GM19372 (cell line): ENCODE results near the gene RASL10A.

ENCODE experiments used
- ATAC-seq: cut with Tn5 transposase; IDR thresholded peaks from one replicate; pipeline ENCODE4 v1.9.1; 2021; ENCODE audit warnings: mild to moderate bottlenecking, low read depth, moderate library complexity; ENCODE audit not compliant: unreplicated experiment

RASL10A gene

DNA sequence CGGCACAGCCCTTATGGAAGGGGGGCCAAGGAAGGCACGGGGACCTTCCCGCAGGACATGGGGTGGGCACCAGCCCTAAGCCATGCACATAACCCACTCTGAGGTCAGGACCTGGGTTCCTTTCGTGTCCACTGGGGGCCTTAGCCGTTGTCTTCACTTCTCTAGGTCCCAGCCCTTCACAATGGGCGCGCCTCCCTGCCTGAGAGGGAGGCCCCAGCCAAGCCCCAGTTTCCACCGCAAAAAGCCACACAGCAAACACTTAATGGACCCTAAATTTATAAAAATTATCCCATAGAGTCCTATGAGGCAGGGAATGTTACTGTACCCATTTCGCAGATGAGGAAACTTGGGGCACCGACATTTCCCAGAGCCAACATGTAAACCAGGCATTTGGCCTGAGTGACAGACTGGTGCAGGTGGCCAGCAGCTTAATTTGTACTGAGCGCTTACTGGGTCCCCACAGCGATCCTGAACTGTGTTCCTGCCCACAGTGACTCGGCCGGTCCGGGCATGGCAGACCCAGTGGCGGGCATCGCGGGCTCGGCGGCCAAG, 7.8 kb downstream of the RASL10A start:
- ATAC-seq = no peak

DNA sequence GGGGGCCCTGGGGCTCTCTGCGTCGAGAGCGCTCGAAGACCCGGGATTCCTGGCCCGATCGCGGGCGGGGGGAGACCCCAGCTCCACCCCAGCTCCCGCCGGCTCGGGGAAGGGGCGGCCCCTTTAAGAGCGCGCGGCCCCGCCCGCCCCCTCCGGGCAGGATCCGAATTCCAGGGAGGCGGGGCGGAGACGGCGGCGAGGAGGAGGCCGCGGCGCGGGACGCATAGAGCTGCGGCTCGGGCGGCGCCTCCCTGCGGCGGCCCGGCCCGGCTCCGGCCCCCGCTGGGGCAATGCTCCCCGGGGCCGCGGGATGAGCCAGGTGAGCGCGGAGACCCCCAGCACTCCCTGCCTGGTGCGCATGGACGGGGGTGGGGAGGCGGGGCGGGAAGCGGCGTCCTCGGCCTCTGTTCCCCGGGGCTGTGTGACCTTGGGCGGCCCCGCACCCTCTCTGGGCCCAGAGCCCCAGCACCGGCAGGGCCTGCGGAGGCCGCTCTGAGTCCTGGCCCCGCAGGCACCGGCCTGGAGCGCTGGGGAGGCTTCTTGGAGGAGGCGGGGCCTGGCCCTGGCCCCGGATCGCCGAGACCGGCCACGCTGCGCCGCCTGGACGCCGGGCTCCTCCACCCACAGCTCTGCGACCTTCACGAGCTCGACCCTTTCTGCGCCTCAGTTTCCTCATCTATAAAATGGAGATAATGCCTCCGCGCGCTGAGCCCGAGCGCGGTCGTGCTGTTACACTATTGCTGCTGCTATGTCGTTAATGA, 8.5 kb downstream of the RASL10A start:
- no peak for ATAC-seq

GRCh38 chr22:29306175-29306834, 9.2 kb downstream of the RASL10A start, which contains the start of gene GAS2L1:
Gene GAS2L1 (plus strand): TSS chr22:29306650. CDS start chr22:29308106, 1,456 bp downstream.
- ATAC-seq = no peak

DNA sequence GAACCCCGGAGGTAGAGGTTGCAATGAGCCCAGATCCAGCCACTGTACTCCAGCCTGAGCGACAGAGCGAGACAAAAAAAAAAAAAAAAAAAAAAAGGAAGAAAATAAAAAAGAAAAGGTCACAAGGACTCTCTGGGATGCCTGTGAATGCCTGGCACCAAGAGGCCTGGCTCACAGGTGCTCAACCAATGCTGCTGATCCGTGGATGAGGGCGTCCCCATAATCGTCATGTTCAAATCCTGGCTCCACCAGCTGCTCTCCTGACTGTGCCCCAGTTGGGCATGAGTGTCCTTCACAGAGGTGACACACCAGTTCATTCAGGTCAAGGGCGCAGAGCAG, 9.7 kb downstream of the RASL10A start:
- no peak for ATAC-seq

- ATAC-seq = no peak
These were observed 12.6 kb downstream of the RASL10A start for GRCh38 chr22:29302681-29303465.

DNA sequence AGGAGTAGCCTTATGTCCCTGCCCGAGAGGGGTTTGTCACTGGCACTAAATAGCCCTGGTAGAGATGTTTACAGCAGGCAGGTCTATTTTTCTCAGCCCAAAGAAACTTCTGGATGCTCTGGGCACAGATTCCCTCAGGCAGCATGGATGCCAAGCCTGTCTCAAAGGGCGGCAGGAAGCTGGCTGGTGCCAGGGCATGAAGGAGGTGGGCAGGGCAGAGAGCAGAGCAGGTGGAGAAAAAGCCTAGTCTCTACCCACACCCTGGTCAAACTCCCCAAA, 13.2 kb downstream of the RASL10A start:
- no peak for ATAC-seq

GRCh38 chr22:29301716-29302401, 13.6 kb downstream of the RASL10A start:
- no peak for ATAC-seq

DNA sequence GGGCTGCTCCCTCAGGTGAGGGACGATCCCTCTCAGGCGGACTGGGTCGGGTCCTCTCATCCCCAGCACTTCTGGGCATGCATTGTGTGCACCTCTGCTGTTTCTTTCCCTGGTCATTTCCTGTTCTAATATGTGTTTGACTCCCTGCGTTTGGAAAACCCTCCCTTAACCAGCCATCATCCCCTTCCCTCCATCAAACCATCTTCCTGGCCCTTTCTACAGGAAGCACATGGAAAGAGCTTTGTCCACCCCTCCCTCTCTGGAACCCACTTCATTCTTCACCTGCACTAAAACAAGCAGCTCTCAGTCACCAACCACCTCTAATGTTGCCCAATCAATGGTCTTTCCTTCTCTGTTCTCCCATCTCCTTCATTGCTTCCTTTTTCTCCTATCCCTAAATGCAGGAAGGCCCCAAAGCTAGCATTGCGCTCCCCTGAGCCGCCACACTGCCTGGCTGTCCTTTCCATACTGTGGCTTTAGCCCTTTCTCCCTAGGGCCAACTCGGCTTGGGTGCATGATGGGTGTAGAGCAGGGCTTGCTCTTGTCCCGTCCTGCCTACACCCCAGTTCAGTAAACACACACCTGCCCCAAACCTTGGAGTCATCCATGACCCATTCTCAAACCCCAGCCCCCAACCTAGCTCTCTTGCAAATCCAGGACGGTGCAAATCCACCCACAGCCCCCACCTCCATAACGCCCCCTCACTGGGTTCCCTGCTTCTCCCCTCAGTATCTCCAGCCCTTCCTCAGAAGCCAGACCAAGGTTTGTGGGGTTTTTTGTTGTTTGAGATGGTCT, 14.5 kb downstream of the RASL10A start:
- ATAC-seq = no peak

DNA sequence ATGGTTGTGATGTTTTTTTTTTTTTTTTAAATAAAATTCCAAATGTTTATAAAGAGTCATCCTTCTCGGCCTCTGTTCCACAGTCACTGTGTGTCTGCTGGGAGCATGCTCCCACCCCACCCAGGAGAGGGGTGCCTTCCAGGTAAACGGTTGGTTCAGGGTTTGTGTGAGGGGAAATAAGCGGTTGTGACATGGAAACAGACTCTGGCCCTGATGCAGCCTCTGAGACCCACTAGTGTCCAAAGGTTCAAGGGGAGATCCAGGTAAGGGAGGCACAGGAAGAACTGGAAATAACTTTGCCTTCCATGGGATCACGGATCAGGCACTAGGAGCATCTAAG, 15.1 kb downstream of the RASL10A start:
- no peak for ATAC-seq

DNA sequence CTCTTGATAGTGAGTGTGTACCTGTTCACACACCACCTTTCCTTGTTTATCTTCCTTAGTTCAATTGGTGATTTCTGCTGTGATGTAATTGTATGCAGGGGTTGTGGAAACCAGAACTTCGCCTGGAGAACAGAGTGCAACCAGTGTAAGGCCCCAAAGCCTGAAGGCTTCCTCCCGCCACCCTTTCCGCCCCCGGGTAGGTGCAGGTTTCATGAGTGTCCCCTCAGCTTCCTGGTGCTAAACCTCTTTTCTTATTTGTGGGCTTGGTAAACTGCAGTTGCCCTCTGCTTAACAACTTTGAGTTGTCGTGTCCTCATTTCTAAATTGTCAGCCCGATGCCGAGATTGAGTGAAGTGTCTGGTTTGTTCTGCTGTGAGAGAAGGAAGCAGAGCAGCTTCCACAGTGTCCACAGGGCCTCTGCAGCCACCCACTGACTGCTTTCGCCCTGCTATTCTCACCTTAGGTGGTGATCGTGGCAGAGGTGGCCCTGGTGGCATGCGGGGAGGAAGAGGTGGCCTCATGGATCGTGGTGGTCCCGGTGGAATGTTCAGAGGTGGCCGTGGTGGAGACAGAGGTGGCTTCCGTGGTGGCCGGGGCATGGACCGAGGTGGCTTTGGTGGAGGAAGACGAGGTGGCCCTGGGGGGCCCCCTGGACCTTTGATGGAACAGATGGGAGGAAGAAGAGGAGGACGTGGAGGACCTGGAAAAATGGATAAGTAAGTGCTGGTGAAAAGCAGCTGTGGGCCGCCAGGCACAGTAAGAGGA, 16.2 kb downstream of the RASL10A start:
- ATAC-seq = no peak

DNA sequence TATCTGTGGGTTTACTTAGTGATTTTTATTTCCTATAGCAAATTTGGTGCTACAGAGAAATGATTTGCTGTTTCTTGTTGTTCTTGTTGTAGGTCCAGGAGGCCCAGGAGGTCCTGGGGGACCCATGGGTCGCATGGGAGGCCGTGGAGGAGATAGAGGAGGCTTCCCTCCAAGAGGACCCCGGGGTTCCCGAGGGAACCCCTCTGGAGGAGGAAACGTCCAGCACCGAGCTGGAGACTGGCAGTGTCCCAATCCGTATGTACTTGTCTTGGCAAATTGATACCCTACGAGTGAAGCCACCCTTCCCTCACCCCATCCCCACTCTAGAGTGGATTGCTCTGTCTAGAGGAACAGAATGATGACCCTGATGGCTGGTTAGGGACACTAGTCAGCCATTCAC, 16.9 kb downstream of the RASL10A start:
- ATAC-seq = no peak

- ATAC-seq = no peak
These were observed 23.1 kb downstream of the RASL10A start for GRCh38 chr22:29292379-29292778.

GRCh38 chr22:29291215-29291614, 24.3 kb downstream of the RASL10A start:
- ATAC-seq = no peak

- no peak for ATAC-seq
These were observed 25.4 kb downstream of the RASL10A start for GRCh38 chr22:29290061-29290460.

- no peak for ATAC-seq
These were observed 26.7 kb downstream of the RASL10A start for GRCh38 chr22:29288837-29289236.

DNA sequence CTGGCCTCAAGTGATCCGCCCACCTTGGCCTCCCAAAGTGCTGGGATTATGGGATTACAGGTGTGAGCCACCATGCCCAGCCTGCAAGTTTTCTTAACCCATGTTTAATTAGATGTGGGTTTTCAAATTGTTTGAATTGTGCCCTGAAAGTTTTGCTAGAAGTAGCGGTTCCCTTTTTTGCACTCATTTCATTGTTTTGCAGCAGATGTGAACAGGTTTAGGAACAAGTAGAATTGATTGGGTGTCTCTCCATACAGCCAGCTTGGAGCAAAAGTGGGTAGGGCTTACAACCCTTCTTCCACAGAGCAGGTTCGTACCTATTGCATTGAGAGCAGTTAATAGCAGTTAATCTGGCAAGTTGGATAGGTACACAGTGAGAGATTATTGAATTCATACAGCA, 31.3 kb downstream of the RASL10A start:
- ATAC-seq = no peak

DNA sequence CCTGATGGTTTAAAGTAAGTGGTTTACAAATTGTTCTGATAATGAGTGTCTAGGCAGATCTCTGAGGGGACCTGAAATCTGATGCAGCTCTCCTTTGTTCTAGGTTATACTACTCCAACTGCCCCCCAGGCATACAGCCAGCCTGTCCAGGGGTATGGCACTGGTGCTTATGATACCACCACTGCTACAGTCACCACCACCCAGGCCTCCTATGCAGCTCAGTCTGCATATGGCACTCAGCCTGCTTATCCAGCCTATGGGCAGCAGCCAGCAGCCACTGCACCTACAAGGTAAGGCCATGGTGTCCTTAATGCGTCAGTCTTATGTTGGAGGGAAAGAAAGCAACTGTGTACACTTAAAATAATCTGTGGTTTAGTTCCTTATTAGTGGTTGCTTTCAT, 37.6 kb downstream of the RASL10A start:
- no peak for ATAC-seq

- no peak for ATAC-seq
These were observed 39.5 kb downstream of the RASL10A start for GRCh38 chr22:29275819-29276565.

DNA sequence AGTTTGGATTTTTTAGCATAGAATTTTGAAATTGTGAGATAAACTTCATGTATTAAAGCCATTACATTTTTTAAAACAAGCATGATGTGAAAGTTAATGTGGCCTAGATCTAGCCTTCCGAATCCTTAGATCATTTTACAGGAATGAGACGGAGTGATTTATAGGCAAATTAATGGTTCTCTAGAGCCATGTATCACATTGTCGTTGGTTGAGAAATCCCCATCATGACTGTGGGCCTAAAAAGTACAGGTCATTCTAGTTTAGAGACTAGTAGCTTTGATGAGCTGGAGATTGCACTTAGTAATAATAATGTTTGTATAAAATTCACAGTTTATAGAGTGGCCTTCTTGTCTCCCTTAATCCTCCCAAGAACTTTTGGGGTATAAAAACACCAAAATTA, 40.3 kb downstream of the RASL10A start:
- ATAC-seq = no peak
